Fibroblast of skin of right quadriceps (primary cell): ENCODE results near the gene ZNF423.

Experiments used
- DNase-seq: peaks from one replicate; pipeline ENCODE4 v3.0.0-alpha.2; 2013

The ZNF423 gene

GRCh38 chr16:49747654-49748053 is 108.3 kb downstream of the ZNF423 start:
- no peak for DNase-seq

- no peak for DNase-seq
Observed at GRCh38 chr16:49746545-49746944, 109.4 kb downstream of the ZNF423 start.

GRCh38 chr16:49745311-49745747 is 110.6 kb downstream of the ZNF423 start:
- DNase-seq, result no peak

GRCh38 chr16:49744244-49745220 is 111.4 kb downstream of the ZNF423 start:
- DNase-seq, result no peak

GRCh38 chr16:49743658-49744057 is 112.3 kb downstream of the ZNF423 start:
- DNase-seq, result no peak

- no peak for DNase-seq
Observed at GRCh38 chr16:49743203-49743464, 112.8 kb downstream of the ZNF423 start.

GRCh38 chr16:49742428-49743202 is 113.3 kb downstream of the ZNF423 start:
- no peak for DNase-seq

DNA sequence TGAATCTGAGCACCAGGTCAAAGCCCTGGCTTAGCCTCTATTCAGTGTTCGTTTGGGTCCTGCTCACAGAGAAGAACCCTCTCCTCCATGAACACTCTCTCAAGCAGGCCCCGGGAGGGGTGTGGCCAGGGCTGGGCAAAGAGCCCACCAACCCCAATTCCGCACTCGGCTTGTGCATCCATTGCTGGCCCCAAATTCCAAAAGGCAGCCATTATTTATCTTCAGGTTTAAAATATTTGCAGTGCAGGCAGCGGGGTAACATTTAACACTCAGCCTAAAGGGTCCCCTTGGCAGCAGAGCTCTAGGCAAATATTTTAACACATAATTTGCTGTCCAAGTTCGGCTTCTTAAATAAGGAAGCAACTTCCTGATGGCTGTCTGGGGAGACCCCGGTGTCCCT is 115.7 kb downstream of the ZNF423 start:
- no peak for DNase-seq

GRCh38 chr16:49739381-49739780 is 116.5 kb downstream of the ZNF423 start:
- no peak for DNase-seq

DNA sequence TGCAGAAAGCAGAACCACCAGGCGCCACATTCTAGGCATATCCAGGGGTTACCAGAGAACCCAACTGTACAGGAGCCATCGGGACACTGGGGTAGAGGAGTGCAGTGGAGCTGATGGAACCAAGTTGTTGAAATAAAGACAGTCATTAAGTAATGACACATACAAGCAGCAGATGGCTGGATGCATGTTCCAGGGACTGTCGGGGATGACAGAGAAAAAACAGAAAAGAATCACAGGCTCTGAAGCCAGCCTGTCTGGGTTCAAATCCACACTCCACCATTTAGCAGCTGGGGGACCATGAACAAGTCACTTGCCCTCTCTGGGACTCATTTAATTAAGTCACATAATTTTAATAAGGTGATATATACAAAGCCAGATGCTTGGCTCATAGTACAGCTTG is 117.1 kb downstream of the ZNF423 start:
- no peak for DNase-seq

DNA sequence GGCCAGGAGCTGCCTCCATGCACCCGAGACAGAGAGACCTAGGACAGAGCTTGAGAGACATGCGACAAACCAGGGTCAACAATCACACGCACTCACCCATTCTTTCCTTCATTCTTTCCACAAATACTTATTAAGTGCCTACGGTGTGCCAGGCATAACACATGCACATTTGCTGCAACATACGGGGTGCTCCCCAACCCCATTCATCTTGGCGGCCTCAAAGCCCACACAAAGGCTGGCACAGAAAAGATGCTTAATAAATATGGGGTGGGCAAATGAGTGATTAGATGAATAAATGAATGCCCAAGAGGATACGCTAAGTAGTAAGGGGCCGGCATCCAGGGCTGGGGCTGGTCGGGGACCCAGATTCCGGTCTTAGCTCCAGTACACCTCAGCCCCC is 117.9 kb downstream of the ZNF423 start:
- no peak for DNase-seq

DNA sequence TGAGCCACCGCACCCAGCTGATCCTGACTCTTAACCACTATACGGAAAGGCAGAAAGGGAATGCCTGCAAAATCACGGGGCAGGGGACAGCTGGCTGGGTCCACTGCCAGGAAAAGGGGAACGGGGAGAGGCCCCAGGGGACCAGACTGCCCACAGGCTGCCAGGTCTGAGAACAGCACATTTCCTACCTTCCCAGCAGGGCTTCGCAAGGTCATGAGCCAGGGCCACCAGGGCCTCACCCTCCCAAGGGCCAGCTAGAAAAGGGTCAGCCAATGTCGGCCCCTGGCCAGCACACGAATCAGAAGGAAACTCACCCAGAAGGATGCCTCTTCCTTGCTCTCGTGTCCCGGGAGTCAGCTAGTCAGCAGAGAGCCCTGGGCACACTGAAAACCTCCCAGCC is 118.4 kb downstream of the ZNF423 start:
- DNase-seq, result no peak

DNA sequence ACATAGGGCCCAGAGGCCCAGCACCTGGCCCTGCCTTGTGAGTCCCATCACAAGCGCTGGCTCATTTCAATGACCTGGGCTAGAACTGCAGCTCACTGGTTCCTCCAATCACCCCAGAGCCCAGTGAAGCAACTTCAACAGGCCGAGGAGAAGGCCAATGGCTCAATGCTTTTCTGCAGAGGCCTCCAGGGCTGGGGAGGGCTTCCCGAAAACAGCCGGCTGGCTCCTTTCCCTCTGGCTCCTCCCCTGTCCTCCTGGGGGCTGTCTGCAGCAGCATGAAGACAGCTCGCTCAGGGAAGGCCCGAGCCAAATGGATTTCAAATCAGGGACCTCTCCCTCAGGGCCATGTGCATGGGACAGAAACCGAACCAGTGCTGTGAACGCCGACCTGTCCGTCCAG is 121.6 kb downstream of the ZNF423 start:
- no peak for DNase-seq

GRCh38 chr16:49733313-49734009 is 122.5 kb downstream of the ZNF423 start:
- DNase-seq, result no peak

- no peak for DNase-seq
Observed at GRCh38 chr16:49731911-49732310, 124.0 kb downstream of the ZNF423 start.

DNA sequence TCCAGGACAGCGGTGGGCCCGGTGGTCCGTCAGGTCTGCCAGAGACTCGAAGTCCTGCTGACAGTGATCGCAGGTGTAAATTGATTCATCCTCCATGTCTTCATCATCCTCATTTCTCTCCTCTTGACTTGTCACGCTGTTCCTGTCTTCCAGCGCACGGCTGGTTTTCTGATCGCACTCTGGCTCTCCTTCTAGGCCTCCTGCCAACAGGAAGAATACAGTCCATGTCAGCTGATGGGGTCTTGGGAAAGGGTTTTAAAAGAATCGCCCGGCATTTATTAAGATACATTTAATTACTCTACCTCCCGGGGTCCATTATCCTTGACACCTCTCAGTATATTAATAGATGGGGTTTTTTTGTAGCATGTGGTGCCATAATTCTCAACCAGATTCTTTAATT is 125.1 kb downstream of the ZNF423 start:
- no peak for DNase-seq

DNA sequence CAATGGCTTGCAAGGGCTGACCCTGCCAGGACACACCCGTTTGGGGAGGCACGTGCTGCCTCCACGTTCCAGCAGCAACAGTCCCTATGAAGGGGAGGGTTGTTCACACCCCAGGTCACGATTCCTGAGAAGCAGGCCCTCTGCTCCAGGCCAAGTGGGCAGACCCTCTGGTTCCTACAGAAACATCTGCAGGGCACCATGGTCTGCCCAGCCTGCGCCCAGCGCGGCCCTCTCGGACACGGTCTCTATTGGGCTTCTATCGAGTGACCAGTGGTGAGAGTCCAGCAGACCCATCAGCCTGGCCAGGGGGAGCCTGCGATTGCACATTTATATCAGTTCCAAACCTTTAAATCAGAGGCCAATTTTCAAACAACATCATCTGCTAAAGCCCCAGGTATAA is 128.3 kb downstream of the ZNF423 start:
- DNase-seq, result no peak

DNA sequence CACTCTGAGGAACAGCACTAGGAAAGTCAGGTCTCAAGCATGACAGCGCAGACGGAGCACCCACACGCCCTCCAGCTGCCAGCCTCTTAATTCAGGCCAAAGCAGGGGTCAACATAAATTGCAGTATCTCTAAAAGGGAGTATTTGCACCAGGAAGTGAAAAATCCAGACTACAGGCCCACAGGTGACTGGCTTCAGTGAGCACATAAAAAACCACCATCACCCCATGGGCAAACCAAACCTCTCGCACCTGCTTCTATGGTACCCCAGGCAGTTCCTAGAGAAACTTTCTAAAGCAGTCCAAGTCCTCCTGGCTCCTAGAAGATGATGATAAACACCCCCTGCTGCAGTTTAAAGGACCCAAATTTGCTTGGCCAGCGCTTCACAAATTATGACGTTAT is 129.8 kb downstream of the ZNF423 start:
- no peak for DNase-seq

- DNase-seq, result no peak
Observed at GRCh38 chr16:49725651-49726050, 130.3 kb downstream of the ZNF423 start.

DNA sequence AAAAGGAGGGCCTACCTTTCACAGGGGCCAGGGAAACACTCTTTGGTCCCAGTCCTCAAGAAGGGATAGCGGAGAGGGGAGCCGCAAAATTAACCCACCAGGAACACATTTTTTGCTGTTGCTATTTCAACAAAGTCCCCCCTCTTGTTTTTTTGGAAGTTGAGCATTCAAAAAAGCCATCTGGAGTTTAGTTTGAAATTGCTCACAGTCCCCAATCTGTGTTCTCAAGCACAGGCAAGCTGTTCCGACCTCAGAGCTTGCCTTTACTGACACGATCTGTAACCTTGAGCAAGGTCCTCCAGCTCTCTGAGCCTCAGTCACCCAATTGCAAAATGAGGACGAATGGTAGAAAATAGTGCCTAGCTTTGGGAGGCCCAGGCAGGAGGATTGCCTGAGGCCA is 131.1 kb downstream of the ZNF423 start:
- no peak for DNase-seq

- no peak for DNase-seq
Observed at GRCh38 chr16:49723310-49723709, 132.6 kb downstream of the ZNF423 start.

DNA sequence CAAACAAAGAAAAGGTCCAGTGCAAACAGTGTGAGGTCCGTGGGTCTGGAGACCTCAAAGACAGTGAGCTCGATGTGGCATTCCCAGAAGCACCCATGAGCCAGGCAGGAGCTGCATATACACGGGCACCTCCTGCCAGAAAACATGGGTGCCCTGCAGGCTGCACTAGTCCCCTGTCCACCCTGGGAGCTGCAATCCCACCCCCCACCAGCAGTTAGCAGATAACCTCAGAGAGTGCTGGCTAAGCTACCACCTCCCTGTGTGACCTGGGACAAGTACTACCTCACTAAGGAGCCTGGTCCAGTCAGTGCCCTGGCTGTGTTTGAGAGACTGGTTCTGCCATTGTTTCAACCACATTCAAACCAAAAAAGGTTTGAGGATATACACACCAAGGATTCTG is 135.7 kb downstream of the ZNF423 start:
- no peak for DNase-seq

DNA sequence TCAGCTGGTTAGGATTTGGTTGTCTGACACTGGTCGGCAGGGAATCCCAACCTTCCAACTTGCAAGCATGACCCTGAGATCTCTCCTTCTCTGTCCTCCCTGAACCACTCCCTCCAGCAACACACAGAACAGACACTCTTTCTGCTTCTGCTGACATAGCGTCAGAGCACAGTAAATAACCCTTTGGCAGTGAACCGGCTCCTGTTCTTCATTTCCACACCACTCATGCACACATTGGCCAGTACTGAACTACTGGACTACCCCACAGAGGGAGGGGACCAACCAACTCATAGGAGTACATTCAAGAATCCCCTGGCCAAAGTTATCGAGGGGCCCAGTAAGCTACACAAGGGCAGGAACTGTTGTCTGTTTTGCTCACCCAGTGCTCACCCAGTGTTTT is 138.2 kb downstream of the ZNF423 start:
- no peak for DNase-seq
